B cell (primary cell): ENCODE measurements around the gene ZNF521. TPM values are rescaled to one million over a fixed set of nuclear protein-coding genes. Genes with fewer than 3 reads are reported as not detected.

ENCODE experiments used
- ATAC-seq: fragments of 200-7000 bp; cut with Tn5 transposase; one replicate; pipeline ENCODE4 v1.10.0; 2021; ENCODE audit warnings: low read depth, mild to moderate bottlenecking, moderate number of reproducible peaks, moderate library complexity
- CTCF ChIA-PET: fragments of 350-600 bp; sonication (Branson Sonifier 250); formaldehyde crosslinking; loops from one replicate; lab custom pipeline; 2021; ENCODE audit warnings: antibody characterized with exemption, inconsistent platforms; lab: Charles Lee
- POLR2A ChIA-PET: fragments of 350-600 bp; sonication (Branson Sonifier 250); formaldehyde crosslinking; loops from one replicate; lab custom pipeline; 2021; ENCODE audit warnings: antibody characterized with exemption; lab: Charles Lee
- DNase-seq: peaks from one replicate; pipeline ENCODE4 v3.0.0; 2013
- H2AFZ ChIP-seq: 2 replicates; pipeline ENCODE4 v1.6.1; 2012; ENCODE audit warnings: mild to moderate bottlenecking, low read depth, low read length; ENCODE audit not compliant: insufficient read depth, poor library complexity, severe bottlenecking
- H3K27ac ChIP-seq, 2 donors: 1 replicate in 1 of 2; 2 replicates in 1 of 2; pipeline ENCODE4 v1.5.1; 2012 to 2013; ENCODE audit warnings: low read length in 2 of 2, mild to moderate bottlenecking in 2 of 2, moderate library complexity in 1 of 2
- H3K27me3 ChIP-seq, 4 experiments: fragments of 200-600 bp in 1 of 4; sonication (generic) in 1 of 4; replicated peaks in 1 of 4; 1 replicate in 2 of 4; 2 replicates in 2 of 4; pipeline versions ENCODE4 v1.6.1 to v1.7.0; 2013 to 2016; ENCODE audit warnings: low read length in 3 of 4, mild to moderate bottlenecking in 2 of 4, mixed read lengths in 1 of 4, moderate library complexity in 1 of 4; ENCODE audit not compliant: insufficient read depth in 4 of 4, control insufficient read depth in 3 of 4; ENCODE audit errors: control extremely low read depth in 1 of 4
- H3K36me3 ChIP-seq, 2 experiments: replicated peaks in 1 of 2; 1 replicate in 1 of 2; 2 replicates in 1 of 2; pipeline versions ENCODE4 v1.6.1 to v1.7.1; 2013; ENCODE audit warnings: low read length in 1 of 2; ENCODE audit not compliant: insufficient read depth in 2 of 2, control insufficient read depth in 1 of 2; ENCODE audit errors: control extremely low read depth in 1 of 2, extremely low read depth in 1 of 2
- H3K4me1 ChIP-seq, 2 donors: fragments of 200-600 bp in 1 of 2; sonication (generic) in 1 of 2; 1 replicate in 1 of 2; 2 replicates in 1 of 2; pipeline versions ENCODE4 v1.5.1 to v1.6.1; 2013 to 2017; ENCODE audit warnings: low read length in 2 of 2; ENCODE audit not compliant: control insufficient read depth in 2 of 2, insufficient read depth in 2 of 2
- H3K4me2 ChIP-seq: replicated peaks from 2 replicates; pipeline ENCODE3; 2012; ENCODE audit warnings: mild to moderate bottlenecking, low read depth, low read length; ENCODE audit not compliant: poor library complexity, severe bottlenecking
- H3K4me3 ChIP-seq, 5 experiments: fragments of 200-600 bp in 1 of 5; sonication (generic) in 1 of 5; 1 replicate in 3 of 5; 2 replicates in 2 of 5; pipeline versions ENCODE4 v1.5.1 to v1.7.0; 2011 to 2016; ENCODE audit warnings: low read length in 4 of 5, mild to moderate bottlenecking in 4 of 5, low read depth in 2 of 5, control low read depth in 1 of 5, moderate library complexity in 1 of 5; ENCODE audit not compliant: insufficient read depth in 1 of 5; ENCODE audit errors: control extremely low read depth in 1 of 5, extremely low read depth in 1 of 5
- H3K79me2 ChIP-seq: fragments of 200-600 bp; sonication (generic); one replicate; pipeline ENCODE4 v1.6.0; 2016; ENCODE audit warnings: low read length; ENCODE audit not compliant: control insufficient read depth, insufficient read depth
- H3K9ac ChIP-seq: fragments of 200-600 bp; sonication (generic); 2 replicates; pipeline ENCODE4 v1.6.1; 2017; ENCODE audit warnings: mild to moderate bottlenecking, low read length, moderate library complexity
- H3K9me3 ChIP-seq, 3 donors: one replicate each; pipeline versions ENCODE4 v1.6.1 to v1.7.1; 2013; ENCODE audit warnings: low read length in 2 of 3; ENCODE audit not compliant: control insufficient read depth in 2 of 3, insufficient read depth in 1 of 3; ENCODE audit errors: control extremely low read depth in 1 of 3
- H4K20me1 ChIP-seq: 2 replicates; pipeline ENCODE4 v1.6.0; 2012; ENCODE audit warnings: mild to moderate bottlenecking, low read length; ENCODE audit not compliant: insufficient read depth, control insufficient read depth, poor library complexity, severe bottlenecking
- H3K27ac Mint-ChIP-seq: one replicate; pipeline ENCODE4 v1.8.0; 2021; ENCODE audit warnings: mixed read lengths
- H3K27me3 Mint-ChIP-seq: one replicate; pipeline ENCODE4 v1.8.0; 2021; ENCODE audit warnings: mixed read lengths
- H3K4me1 Mint-ChIP-seq: one replicate; pipeline ENCODE4 v1.8.0; 2021; ENCODE audit warnings: mixed read lengths
- H3K4me3 Mint-ChIP-seq: one replicate; pipeline ENCODE4 v1.8.0; 2021; ENCODE audit warnings: mixed read lengths
- H3K9me3 Mint-ChIP-seq: one replicate; pipeline ENCODE4 v1.8.0; 2022; ENCODE audit warnings: mixed read lengths; ENCODE audit not compliant: insufficient read depth
- CTCF ChIP-seq: fragments of 200-600 bp; IDR thresholded peaks from one replicate; pipeline ENCODE4 v1.8.0; 2022; ENCODE audit warnings: antibody characterized with exemption, mild to moderate bottlenecking
- EZH2 ChIP-seq: IDR thresholded peaks from 2 replicates; pipeline ENCODE4 v1.6.1; 2012; ENCODE audit warnings: borderline replicate concordance, low read depth, mild to moderate bottlenecking, moderate library complexity, low read length; ENCODE audit not compliant: insufficient read depth, poor library complexity, severe bottlenecking
- WGBS: methylation state at CpG from one replicate; pipeline ENCODE4 v1.1.5; 2013; ENCODE audit warnings: missing lambda C conversion rate; ENCODE audit not compliant: insufficient coverage; 5-methylcytosine and 5-hydroxymethylcytosine counted together
- intact Hi-C: fragments of 100-400 bp; cut with micrococcal nuclease; formaldehyde crosslinking; loops from one replicate; pipeline ENCODE4 v1.10.0; 2022
- polyA plus RNA-seq: library from polyadenylated mRNA; depleted of rRNA; stranded (reverse); fragments of >200 nt; gene quantifications from 2 replicates; pipeline ENCODE4 v1.2.3, GENCODE V29; 2012
- total RNA-seq, 2 donors: library from RNA; stranded (reverse); fragments of 120-200 nt in 1 of 2; gene quantifications; 1 replicate in 1 of 2; 2 replicates in 1 of 2; pipeline versions ENCODE4 v1.2.3 to v1.2.4, GENCODE V29; 2013 to 2022

Gene ZNF521
- total and polyA plus RNA-seq, 2 donors (not counting 1 experiment from before 2014, with no cell fraction given), result 0.04 to 9.0 TPM

GRCh38 chr18:25137197-25137472 lies 214.8 kb downstream of the ZNF521 start:
- Histone ChIP-seq H3K36me3 (no peaks in the 10 kb centered on the region), H2AFZ (no peak overlapping the region), H3K9me3 (no peaks in the 10 kb centered on the region), H3K27ac (no peak overlapping the region), H3K4me3 (no peak overlapping the region), H3K4me1 (no peaks in the 10 kb centered on the region), H3K79me2 (no peaks in the 10 kb centered on the region), H3K4me2 (no peak overlapping the region), H3K27me3 (no peaks in the 10 kb centered on the region), H3K9ac (no peak overlapping the region), H4K20me1 (no peaks in the 10 kb centered on the region)
- POLR2A ChIA-PET, result no interaction called here
- TF ChIP-seq CTCF (no peak), EZH2 (no peak)
- no peaks in the 10 kb centered on the region for H3K9me3 Mint-ChIP-seq
- H3K27ac Mint-ChIP-seq, result no peak overlapping the region
- no peak overlapping the region for H3K4me3 Mint-ChIP-seq
- intact Hi-C loops, result no loop called here
- no peak for ATAC-seq
- WGBS, result 85% methylated on average over 3 of the region's 4 CpGs
- H3K27me3 Mint-ChIP-seq, result peaks cover 8% of the 10 kb centered on the region
- no peaks in the 10 kb centered on the region for H3K4me1 Mint-ChIP-seq
- CTCF ChIA-PET, result no interaction called here
- DNase-seq, result no peak

- no peaks in the 10 kb centered on the region for H3K4me1 ChIP-seq
- H3K27me3 Mint-ChIP-seq, result peaks cover 8% of the 10 kb centered on the region
- intact Hi-C loops, result no loop called here
- H3K4me3 ChIP-seq, result no peak overlapping the region
- no peaks in the 10 kb centered on the region for H3K9me3 ChIP-seq
- no peaks in the 10 kb centered on the region for H3K27me3 ChIP-seq
- H3K4me1 Mint-ChIP-seq, result no peaks in the 10 kb centered on the region
- TF ChIP-seq CTCF (no peak), EZH2 (no peak)
- H3K27ac ChIP-seq, result no peak overlapping the region
- H3K9me3 Mint-ChIP-seq, result no peaks in the 10 kb centered on the region
- H3K36me3 ChIP-seq, result no peaks in the 10 kb centered on the region
- ChIA-PET POLR2A (no interaction called here), CTCF (interaction anchor here (2.1 kb wide), 1 partner anchor 257 kb away, joined by 4 read pairs; no protein-coding TSS in a partner anchor)
- no CpG with 5 or more reads among the region's 9 CpGs for WGBS
- no peak overlapping the region for H3K27ac Mint-ChIP-seq
- H3K4me3 Mint-ChIP-seq, result no peak overlapping the region
- no peaks in the 10 kb centered on the region for H3K79me2 ChIP-seq
- DNase-seq (no peak), ATAC-seq (no peak)
- H4K20me1 ChIP-seq, result no peaks in the 10 kb centered on the region
- H3K4me2 ChIP-seq, result no peak overlapping the region
- H2AFZ ChIP-seq, result no peak overlapping the region
- no peak overlapping the region for H3K9ac ChIP-seq
These were observed 215.4 kb downstream of the ZNF521 start for GRCh38 chr18:25136416-25137196.
